ENCODE results near the gene PRR5L. TPM values are rescaled to one million over a fixed set of nuclear protein-coding genes. Genes with fewer than 3 reads are reported as not detected.

Gene PRR5L
- total RNA-seq, 1 donor from 2014 or later, result 6.7 TPM

DNA sequence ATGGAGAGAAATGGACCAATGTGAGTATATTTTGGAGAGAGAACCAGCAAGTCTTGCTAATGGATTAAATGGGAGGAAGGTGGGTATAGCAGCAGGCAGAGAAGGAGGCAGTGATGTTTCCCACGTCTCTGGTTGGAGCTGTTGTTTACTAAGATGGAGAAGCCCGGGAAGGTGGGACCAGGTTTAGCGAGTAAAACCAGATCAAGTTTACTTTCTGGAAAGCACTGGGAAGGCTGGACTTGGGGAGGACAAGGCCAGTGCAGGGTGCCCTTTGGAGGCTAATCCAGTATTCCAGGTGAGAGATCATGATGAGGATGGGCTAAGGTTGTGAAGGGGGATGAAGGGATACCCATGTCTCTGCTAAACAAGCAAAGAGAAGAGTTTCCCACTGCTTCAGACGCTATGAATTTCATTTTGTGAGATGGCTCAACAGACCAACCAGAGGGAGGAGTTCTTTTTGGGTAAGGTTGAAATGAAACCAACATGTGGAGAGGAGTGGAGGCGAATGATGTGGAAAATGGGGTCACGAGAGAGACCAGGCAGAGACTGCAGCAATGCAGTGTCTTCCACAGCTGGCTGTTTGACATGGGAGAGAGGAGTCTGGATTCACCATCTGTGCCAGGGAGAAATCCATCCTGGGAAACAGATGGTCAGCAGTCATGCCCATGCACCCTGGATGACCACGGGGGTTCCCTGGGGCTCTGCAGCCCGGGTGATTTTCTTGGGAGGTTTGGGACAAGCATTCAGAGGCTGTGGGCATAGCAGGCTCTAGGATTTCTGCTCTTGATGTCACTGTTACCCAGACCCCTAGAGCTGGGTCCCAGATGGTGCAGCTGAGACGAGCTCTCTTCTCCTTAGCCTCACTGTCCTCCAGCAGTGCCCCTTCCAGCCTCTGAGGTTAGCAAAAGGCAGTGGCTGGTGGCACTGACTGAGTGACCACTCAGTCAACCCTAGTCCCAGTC, 31.8 kb upstream of the PRR5L start:
- Mint-ChIP-seq H3K36me3 (no peaks in the 10 kb centered on the region), H3K27ac (no peak overlapping the region), H3K27me3 (ENCODE audit: low read depth) (no peaks in the 10 kb centered on the region), H3K4me3 (no peak overlapping the region), H3K9me3 (no peaks in the 10 kb centered on the region), H3K4me1 (peaks cover 23% of the 10 kb centered on the region)
- DNase-seq (ENCODE audit: low spot score in 2 of 2, unreplicated experiment in 2 of 2), result no peak
- TF ChIP-seq CTCF (IDR thresholded peaks at IDR 0.05; ENCODE audit: unreplicated experiment), result no peak

GRCh38 chr11:36264973-36265344, 31.1 kb upstream of the PRR5L start:
- H3K9me3 Mint-ChIP-seq, result no peaks in the 10 kb centered on the region
- H3K27ac Mint-ChIP-seq, result no peak overlapping the region
- H3K36me3 Mint-ChIP-seq, result peaks cover 4% of the 10 kb centered on the region
- no peak for TF ChIP-seq CTCF (IDR thresholded peaks at IDR 0.05; ENCODE audit: unreplicated experiment)
- no peak for DNase-seq (ENCODE audit: low spot score in 2 of 2, unreplicated experiment in 2 of 2)
- H3K4me3 Mint-ChIP-seq, result no peak overlapping the region
- H3K27me3 Mint-ChIP-seq (ENCODE audit: low read depth), result no peaks in the 10 kb centered on the region
- peaks cover 20% of the 10 kb centered on the region for H3K4me1 Mint-ChIP-seq

- peak overlapping the region; percentile 65 for H3K27ac Mint-ChIP-seq
- peaks cover 13% of the 10 kb centered on the region for H3K4me1 Mint-ChIP-seq
- H3K27me3 Mint-ChIP-seq (ENCODE audit: low read depth), result no peaks in the 10 kb centered on the region
- DNase-seq (ENCODE audit: low spot score in 2 of 2, unreplicated experiment in 2 of 2), result peak; percentile 55 to 83
- H3K36me3 Mint-ChIP-seq, result peaks cover 12% of the 10 kb centered on the region
- no peaks in the 10 kb centered on the region for H3K9me3 Mint-ChIP-seq
- H3K4me3 Mint-ChIP-seq, result no peak overlapping the region
- peak; percentile 81 for TF ChIP-seq CTCF (IDR thresholded peaks at IDR 0.05; ENCODE audit: unreplicated experiment)
Observed at GRCh38 chr11:36265793-36266628, 30.1 kb upstream of the PRR5L start.

- no peak for DNase-seq (ENCODE audit: low spot score in 2 of 2, unreplicated experiment in 2 of 2)
- H3K9me3 Mint-ChIP-seq, result no peaks in the 10 kb centered on the region
- no peak overlapping the region for H3K4me3 Mint-ChIP-seq
- no peak for TF ChIP-seq CTCF (IDR thresholded peaks at IDR 0.05; ENCODE audit: unreplicated experiment)
- H3K27me3 Mint-ChIP-seq (ENCODE audit: low read depth), result no peaks in the 10 kb centered on the region
- H3K27ac Mint-ChIP-seq, result no peak overlapping the region
- peaks cover 20% of the 10 kb centered on the region for H3K36me3 Mint-ChIP-seq
- peaks cover 9% of the 10 kb centered on the region for H3K4me1 Mint-ChIP-seq
Observed at GRCh38 chr11:36266767-36267166, 29.3 kb upstream of the PRR5L start.

DNA sequence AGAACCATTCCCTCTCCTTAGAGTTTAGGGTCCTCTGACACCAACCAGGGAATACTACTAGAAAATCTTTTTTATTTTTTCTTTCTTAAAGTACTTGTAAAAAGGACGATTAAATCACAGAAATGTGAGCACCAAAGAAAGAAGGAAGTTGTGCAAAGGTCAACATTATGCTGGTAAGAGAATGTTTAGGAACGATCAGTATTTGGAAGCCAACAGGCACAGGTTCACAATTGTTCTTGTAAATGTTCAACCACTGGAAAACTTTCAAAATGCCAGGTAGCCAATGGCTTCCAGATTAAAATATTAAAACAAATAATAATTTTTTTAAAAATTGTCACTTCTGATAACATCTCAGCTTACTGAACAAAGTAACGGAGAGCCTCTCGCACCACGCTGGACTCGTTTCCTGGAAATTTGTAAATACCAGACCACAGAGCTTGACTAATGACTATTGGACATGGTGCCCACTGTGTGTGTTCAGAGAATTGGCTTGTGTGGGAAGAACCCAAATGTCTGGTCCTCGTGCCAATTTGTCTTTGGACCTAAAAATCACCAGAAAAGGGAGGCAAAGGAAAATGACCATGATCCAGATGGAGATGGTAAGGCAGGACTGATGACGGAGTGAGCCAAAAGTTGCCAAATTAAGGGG, 27.6 kb upstream of the PRR5L start:
- no peak overlapping the region for H3K4me3 Mint-ChIP-seq
- H3K4me1 Mint-ChIP-seq, result peaks cover 9% of the 10 kb centered on the region
- peaks cover 34% of the 10 kb centered on the region for H3K36me3 Mint-ChIP-seq
- no peak overlapping the region for H3K27ac Mint-ChIP-seq
- no peak for DNase-seq (ENCODE audit: low spot score in 2 of 2, unreplicated experiment in 2 of 2)
- TF ChIP-seq CTCF (IDR thresholded peaks at IDR 0.05; ENCODE audit: unreplicated experiment), result no peak
- no peaks in the 10 kb centered on the region for H3K27me3 Mint-ChIP-seq (ENCODE audit: low read depth)
- peaks cover 7% of the 10 kb centered on the region for H3K9me3 Mint-ChIP-seq

Measured in mesothelial cell of epicardium (in vitro differentiated cells).